Middle frontal gyrus (tissue), 1 donor: ENCODE data around the gene RGS2.

Source experiments
- DNase-seq: peaks from one replicate; pipeline ENCODE4 v3.0.0-alpha.2; 2015; ENCODE audit warnings: low spot score; ENCODE audit errors: extremely low spot score

The RGS2 gene

GRCh38 chr1:192795916-192796618 lies 12.8 kb upstream of the RGS2 start:
- no peak for DNase-seq

GRCh38 chr1:192797143-192797542 lies 11.7 kb upstream of the RGS2 start:
- no peak for DNase-seq

GRCh38 chr1:192797891-192798290 lies 10.9 kb upstream of the RGS2 start:
- DNase-seq, result no peak

GRCh38 chr1:192801451-192801850 lies 7.4 kb upstream of the RGS2 start:
- no peak for DNase-seq

DNA sequence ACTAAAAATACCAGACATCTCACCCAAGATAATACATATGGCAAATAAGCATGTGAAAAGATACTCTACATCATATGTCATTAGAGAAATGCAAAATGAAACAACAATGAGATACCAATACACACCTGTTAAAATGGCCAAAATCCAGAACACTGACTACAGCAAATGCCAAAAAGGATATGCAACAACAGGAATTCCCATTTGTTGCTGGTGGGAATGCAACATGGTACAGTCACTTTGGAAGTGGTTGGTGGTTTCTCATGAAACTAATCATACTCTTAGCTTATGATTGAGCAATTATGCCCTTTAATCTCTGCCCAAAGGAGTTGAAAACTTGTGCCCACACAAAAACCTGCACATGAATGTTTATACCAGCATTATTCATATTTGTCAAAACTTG lies 6.4 kb upstream of the RGS2 start:
- no peak for DNase-seq

DNA sequence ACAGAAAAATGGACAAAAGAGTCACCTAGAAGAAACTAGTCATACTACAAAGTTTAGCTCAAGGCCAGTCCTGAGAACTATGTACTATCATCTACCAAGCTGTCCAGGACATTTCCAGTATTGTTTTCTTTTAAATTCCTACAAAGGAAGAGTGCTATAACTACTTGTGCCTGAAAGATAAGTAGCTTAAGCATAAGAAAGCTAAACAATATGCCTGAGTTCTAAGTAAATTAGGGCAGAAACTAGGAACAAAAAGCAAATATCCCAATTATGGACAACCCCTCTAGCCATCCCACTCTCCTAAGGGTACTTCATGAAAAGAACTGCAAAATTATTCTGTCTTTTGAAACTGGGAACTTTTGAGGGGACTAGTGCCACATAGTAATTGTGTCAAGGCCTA lies 5.3 kb upstream of the RGS2 start:
- no peak for DNase-seq

DNA sequence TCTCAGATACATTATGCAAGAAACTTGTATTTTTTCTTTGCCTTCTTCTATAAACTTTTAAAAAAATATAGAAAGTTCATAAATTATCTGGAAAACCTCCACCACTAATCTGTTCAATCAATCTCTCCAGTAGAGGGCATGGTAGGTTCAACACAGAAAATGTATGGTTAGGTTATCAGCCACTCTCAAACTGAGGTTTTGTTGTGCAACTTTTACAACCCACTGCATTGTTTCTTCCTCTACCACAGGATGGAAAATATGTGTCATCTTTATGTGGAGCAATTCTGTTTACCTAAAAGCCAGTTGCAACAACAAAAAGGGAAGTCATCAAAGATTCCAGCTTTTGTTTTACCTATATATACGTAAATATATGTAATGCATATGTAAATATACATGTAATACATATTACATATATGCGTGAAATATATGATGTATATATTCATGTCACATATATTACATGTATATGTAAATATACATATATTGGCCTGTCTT lies 3.0 kb upstream of the RGS2 start:
- no peak for DNase-seq

DNA sequence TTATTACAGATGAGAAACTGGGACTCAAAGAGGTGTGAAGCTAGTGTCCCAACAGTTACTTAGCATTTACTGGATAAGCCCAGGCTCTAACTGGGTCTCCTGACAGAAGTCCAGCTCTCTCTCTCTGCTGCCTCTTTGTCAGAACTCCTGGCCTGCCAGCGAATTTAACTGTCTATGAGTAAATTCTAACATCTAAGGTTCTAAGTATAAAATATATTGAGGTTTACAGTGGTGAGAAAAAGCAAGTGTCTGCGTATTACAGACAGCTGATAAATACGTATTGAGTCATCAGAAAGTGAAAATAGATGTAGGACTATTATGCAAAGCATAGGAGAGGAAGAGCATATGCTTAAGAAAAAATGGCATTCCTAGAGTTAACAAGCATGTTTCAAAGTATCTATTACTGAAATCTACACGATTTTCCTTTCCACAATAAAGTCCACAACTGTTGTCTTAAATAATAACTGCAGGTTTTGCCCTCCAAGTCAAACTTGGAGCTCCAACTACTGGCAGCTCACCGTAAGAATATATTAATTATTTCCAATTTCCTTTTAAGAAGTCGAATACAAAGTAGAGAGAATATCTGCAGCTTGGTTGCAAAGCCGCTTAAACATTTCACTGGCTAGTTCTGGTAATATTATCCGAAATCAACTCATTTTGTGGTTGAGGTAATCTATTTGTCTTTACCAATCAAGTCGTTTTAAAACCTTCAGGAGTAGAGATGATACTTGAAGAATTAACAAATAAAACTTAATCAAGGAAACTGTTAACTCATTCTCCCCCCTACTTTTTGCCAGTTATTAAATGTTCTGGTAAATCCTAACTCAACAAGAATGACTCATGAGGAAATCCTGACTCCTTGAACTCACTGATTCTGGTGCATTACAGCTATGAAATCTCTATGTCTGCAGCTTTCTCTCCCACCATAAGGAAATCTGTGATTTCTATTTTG lies 1.4 kb upstream of the RGS2 start:
- DNase-seq, result no peak

- no peak for DNase-seq
Measured at GRCh38 chr1:192808163-192808517, 699 bp upstream of the RGS2 start.

GRCh38 chr1:192809307-192810252 lies 741 bp downstream of the RGS2 start:
- no peak for DNase-seq

GRCh38 chr1:192810253-192810880 lies 1.5 kb downstream of the RGS2 start:
- DNase-seq, result no peak

DNA sequence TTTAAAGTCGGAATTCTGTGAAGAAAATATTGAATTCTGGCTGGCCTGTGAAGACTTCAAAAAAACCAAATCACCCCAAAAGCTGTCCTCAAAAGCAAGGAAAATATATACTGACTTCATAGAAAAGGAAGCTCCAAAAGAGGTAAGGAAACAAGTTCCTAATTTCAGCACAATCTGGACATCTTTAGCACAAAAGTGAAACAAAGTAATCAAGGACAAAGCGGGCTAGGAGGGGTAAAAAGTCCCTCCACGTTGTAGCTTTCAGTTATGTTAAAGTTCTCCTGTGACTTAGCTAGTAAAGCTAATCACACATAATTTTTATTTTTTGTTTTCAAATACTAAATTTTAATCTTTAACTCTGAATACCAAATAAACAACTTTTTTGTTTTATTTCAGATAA lies 2.2 kb downstream of the RGS2 start:
- no peak for DNase-seq

GRCh38 chr1:192811594-192812239 lies 2.9 kb downstream of the RGS2 start:
- DNase-seq, result no peak

DNA sequence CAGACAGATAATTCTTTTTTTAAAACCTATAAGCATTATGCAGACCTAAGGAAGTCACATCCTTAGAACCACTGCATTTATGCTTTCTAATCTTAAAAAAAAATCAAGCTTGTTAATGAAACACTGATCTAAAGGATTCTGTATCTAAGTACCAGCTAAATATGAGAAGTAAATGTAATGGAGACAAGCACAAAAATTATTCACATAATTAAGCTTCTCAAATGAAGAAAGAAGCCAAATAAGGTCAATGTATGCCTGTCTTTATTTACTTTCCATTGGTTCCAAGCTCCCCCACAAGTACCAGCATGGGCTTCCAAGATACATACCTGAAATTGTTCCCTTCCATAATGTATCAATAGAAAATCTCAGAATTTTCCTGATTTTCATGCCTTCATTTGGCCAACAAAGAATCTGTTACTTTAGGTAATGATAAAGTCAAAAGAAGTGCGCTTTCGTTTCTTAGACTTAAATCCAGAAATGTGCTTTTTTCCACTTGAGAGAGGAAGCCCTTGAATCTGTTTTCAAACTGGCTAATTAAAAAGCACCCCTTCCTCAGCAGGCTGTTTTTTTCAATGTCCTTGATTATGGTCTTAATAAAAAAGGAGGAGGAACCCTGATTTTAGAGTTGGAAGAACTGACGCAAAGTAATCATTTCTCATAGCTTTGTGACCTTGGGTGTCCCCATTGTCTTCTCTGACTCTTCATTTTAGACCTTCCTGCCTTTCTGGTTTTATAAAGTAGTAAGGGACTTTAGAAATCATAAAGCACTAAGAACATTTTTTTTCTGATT lies 3.8 kb downstream of the RGS2 start:
- no peak for DNase-seq

DNA sequence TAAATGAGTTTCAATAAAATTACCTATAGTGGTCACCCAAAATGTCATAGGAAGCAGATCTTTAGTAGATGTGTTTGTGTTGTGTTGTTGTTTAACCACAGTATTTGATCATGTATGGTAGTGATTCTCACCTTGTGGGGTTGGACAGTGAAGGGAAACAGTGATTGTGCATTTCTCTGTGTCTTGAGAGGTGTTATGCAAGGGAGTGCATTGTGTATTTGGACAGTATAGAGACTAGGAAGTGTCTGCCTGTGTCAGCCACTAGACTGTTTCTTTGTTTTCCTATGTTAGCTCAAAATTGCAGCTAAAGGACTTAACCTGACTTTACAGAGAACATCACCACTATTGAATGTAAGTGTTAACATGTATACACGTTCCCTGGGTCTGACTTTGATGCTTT lies 6.0 kb downstream of the RGS2 start:
- no peak for DNase-seq

- DNase-seq, result no peak
Measured at GRCh38 chr1:192817246-192817645, 8.4 kb downstream of the RGS2 start.

- DNase-seq, result no peak
Measured at GRCh38 chr1:192821296-192821695, 12.5 kb downstream of the RGS2 start.

DNA sequence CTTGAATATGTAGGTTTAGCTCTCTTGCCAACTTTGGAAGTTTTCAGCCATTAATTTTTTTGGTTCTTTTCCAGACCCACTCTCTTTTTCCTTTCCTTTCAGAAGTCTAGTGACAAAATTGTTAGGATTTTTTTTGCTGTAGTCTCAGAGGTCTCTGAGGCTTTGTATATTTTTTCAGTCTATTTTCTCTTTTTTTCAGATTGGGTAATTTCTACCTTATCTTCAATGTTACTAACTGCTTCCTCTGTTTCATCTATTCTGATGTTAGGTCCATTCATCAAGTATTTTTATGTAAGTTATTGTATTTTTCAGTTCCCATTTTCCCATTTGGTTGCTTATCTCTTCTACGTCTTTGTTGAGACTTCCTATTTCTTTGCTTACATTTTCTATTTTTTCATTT lies 15.7 kb downstream of the RGS2 start:
- DNase-seq, result no peak

DNA sequence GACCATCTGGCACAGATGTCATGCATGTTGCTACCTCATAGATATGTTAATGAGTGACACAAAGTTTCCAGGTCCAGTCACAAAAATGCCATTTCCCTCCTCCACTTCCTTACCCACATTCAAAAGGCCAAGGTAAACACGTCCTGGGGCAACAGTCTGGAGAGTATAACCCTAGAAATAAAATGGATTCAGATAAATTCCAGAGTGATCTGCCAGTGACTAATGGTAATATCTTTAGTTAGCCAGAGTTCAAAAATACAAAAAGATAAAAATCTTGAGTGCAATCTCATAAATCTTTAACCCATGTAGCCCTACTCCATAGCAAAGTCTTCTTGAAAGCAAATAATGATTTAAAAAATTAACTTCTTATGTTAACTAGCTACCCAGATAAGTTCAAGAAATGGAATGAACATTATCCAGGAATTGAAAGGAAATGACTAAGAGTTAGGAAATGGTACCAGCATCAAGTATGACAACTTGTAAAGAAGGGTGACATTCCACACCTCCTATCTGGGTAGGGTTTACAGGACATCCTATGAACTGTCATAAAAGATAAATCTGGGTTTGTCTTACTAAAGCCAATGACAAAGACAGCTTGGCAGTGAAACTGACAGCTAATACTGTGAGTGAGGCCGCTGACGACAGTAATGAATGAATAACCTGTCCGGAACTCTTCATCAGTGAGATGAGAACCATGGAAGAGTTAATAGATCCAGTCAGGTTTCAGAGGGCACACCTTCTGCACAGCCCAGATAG lies 18.1 kb downstream of the RGS2 start:
- DNase-seq, result no peak
